CD4-positive, alpha-beta T cell treated with Interleukin-17A for 4 hours (primary cell): ENCODE results near the gene FAM228A.
A peak's percentile ranks its signal among the peaks of the same experiment; 100 is the strongest.
"Not testable (repeated sequence)": the region's sequence is repeated elsewhere in the genome, so short reads cannot be mapped to it uniquely, and the experiment has no call there.

Experiments
- DNase-seq: peaks from one replicate; pipeline ENCODE4 v3.0.0-alpha.2; 2020; ENCODE audit warnings: mixed read lengths

FAM228A gene

GRCh38 chr2:24174851-24175277, at the start of gene FAM228A:
Gene FAM228A, plus strand, starts transcription at chr2:24175053. Its CDS starts 428 bp downstream, at chr2:24175481.
- no peak for DNase-seq

GRCh38 chr2:24125956-24126355, 48.9 kb upstream of the FAM228A start:
- DNase-seq: no peak

GRCh38 chr2:24132543-24132942, 42.3 kb upstream of the FAM228A start:
- no peak for DNase-seq

GRCh38 chr2:24140305-24140704, 34.5 kb upstream of the FAM228A start:
- not testable (repeated sequence) for DNase-seq

- DNase-seq: no peak
Measured at GRCh38 chr2:24147364-24147763, 27.5 kb upstream of the FAM228A start.

GRCh38 chr2:24152413-24153197, 22.2 kb upstream of the FAM228A start:
- DNase-seq: no peak

- no peak for DNase-seq
Measured at GRCh38 chr2:24153478-24153877, 21.4 kb upstream of the FAM228A start.

- no peak for DNase-seq
Measured at GRCh38 chr2:24158131-24158530, 16.7 kb upstream of the FAM228A start.

- no peak for DNase-seq
Measured at GRCh38 chr2:24159708-24160107, 15.1 kb upstream of the FAM228A start.

- DNase-seq: no peak
Measured at GRCh38 chr2:24160761-24161160, 14.1 kb upstream of the FAM228A start.

GRCh38 chr2:24162494-24162893, 12.4 kb upstream of the FAM228A start:
- no peak for DNase-seq

GRCh38 chr2:24163186-24163585, 11.7 kb upstream of the FAM228A start:
- DNase-seq: no peak

- DNase-seq: no peak
Measured at GRCh38 chr2:24163601-24164000, 11.3 kb upstream of the FAM228A start.

- peak; percentile 29 for DNase-seq
Measured at GRCh38 chr2:24164416-24164973, 10.4 kb upstream of the FAM228A start.

GRCh38 chr2:24169023-24169422, 5.8 kb upstream of the FAM228A start:
- no peak for DNase-seq

- no peak for DNase-seq
Measured at GRCh38 chr2:24175631-24176187, 856 bp downstream of the FAM228A start.

GRCh38 chr2:24176326-24176725, 1.5 kb downstream of the FAM228A start:
- DNase-seq: no peak

GRCh38 chr2:24179683-24180082, 4.8 kb downstream of the FAM228A start:
- no peak for DNase-seq

- no peak for DNase-seq
Measured at GRCh38 chr2:24181849-24182248, 7.0 kb downstream of the FAM228A start.

GRCh38 chr2:24182507-24182906, 7.7 kb downstream of the FAM228A start:
- no peak for DNase-seq

- no peak for DNase-seq
Measured at GRCh38 chr2:24183366-24184069, 8.7 kb downstream of the FAM228A start.

GRCh38 chr2:24189551-24189950, 14.7 kb downstream of the FAM228A start:
- DNase-seq: no peak

GRCh38 chr2:24190503-24190902, 15.7 kb downstream of the FAM228A start:
- no peak for DNase-seq

- DNase-seq: no peak
Measured at GRCh38 chr2:24191156-24191555, 16.3 kb downstream of the FAM228A start.
